WTC11 (cell line): ENCODE measurements around the gene HSP90AB1. TPM values are rescaled to one million over a fixed set of nuclear protein-coding genes. Genes with fewer than 3 reads are reported as not detected.

Source experiments
- ATAC-seq: fragments of 200-7000 bp; cut with Tn5 transposase; 2 replicates; pipeline ENCODE4 v1.10.0; 2021; ENCODE audit warnings: mild to moderate bottlenecking, moderate library complexity
- CTCF ChIA-PET: fragments of 300-600 bp; sonication (Branson Sonifier 250); formaldehyde crosslinking; loops from one replicate; lab custom pipeline; 2021; ENCODE audit warnings: antibody characterized with exemption; lab: Charles Lee
- POLR2A ChIA-PET: fragments of 350-600 bp; sonication (Branson Sonifier 250); formaldehyde crosslinking; loops from one replicate; lab custom pipeline; 2021; ENCODE audit warnings: antibody characterized with exemption; lab: Charles Lee
- DNase-seq: peaks from one replicate; pipeline ENCODE4 v3.0.0; 2021; ENCODE audit warnings: low spot score
- H3K27ac Mint-ChIP-seq: 2 replicates; pipeline ENCODE4 v1.8.0; 2021; ENCODE audit warnings: mixed read lengths
- H3K27me3 Mint-ChIP-seq: 2 replicates; pipeline ENCODE4 v1.8.0; 2021; ENCODE audit warnings: low read depth, mild to moderate bottlenecking, moderate library complexity, mixed read lengths
- H3K36me3 Mint-ChIP-seq: 2 replicates; pipeline ENCODE4 v1.8.0; 2021; ENCODE audit warnings: mixed read lengths
- H3K4me1 Mint-ChIP-seq: 2 replicates; pipeline ENCODE4 v1.8.0; 2022; ENCODE audit warnings: mixed read lengths
- H3K4me3 Mint-ChIP-seq: 2 replicates; pipeline ENCODE4 v1.8.0; 2021; ENCODE audit warnings: mild to moderate bottlenecking, moderate library complexity, mixed read lengths
- H3K9me3 Mint-ChIP-seq: 2 replicates; pipeline ENCODE4 v1.8.0; 2021; ENCODE audit warnings: mixed read lengths
- ATF2 ChIP-seq: sonication (generic); formaldehyde crosslinking; IDR thresholded peaks from 2 replicates; pipeline ENCODE4 v1.8.1; 2022; ENCODE audit warnings: low read depth, missing genetic modification reagents, borderline replicate concordance
- CREB1 ChIP-seq: sonication (generic); formaldehyde crosslinking; IDR thresholded peaks from 2 replicates; pipeline ENCODE4 v1.8.0; 2023; ENCODE audit warnings: mild to moderate bottlenecking, missing genetic modification reagents
- CREM ChIP-seq: sonication (generic); formaldehyde crosslinking; IDR thresholded peaks from 2 replicates; pipeline ENCODE4 v1.8.1; 2022; ENCODE audit warnings: mild to moderate bottlenecking, missing genetic modification reagents, moderate library complexity
- ELF4 ChIP-seq: sonication (generic); formaldehyde crosslinking; IDR thresholded peaks from 2 replicates; pipeline ENCODE4 v1.8.1; 2022; ENCODE audit warnings: low read depth, mild to moderate bottlenecking, moderate library complexity, missing genetic modification reagents
- ETV6 ChIP-seq: sonication (generic); formaldehyde crosslinking; IDR thresholded peaks from 2 replicates; pipeline ENCODE4 v1.8.1; 2022; ENCODE audit warnings: mild to moderate bottlenecking, missing genetic modification reagents
- FOXK1 ChIP-seq: sonication (generic); formaldehyde crosslinking; IDR thresholded peaks from 2 replicates; pipeline ENCODE4 v1.8.0; 2022; ENCODE audit warnings: mild to moderate bottlenecking, moderate library complexity, missing genetic modification reagents
- FOXP1 ChIP-seq: sonication (generic); formaldehyde crosslinking; IDR thresholded peaks from 2 replicates; pipeline ENCODE4 v1.8.0; 2022; ENCODE audit warnings: missing genetic modification reagents, mild to moderate bottlenecking, moderate library complexity, borderline replicate concordance
- GABPB1 ChIP-seq: sonication (generic); formaldehyde crosslinking; IDR thresholded peaks from 2 replicates; pipeline ENCODE4 v1.8.1; 2023; ENCODE audit warnings: mild to moderate bottlenecking, missing genetic modification reagents
- MAX ChIP-seq: sonication (generic); formaldehyde crosslinking; IDR thresholded peaks from 2 replicates; pipeline ENCODE4 v1.8.0; 2022; ENCODE audit warnings: mild to moderate bottlenecking, missing genetic modification reagents
- NR2C2 ChIP-seq: sonication (generic); formaldehyde crosslinking; IDR thresholded peaks from 2 replicates; pipeline ENCODE4 v1.8.0; 2022; ENCODE audit warnings: mild to moderate bottlenecking, missing genetic modification reagents
- SOX15 ChIP-seq: fragments of 250-450 bp; sonication (Bioruptor Pico); IDR thresholded peaks from 2 replicates; pipeline ENCODE4 v1.9.0; 2021; ENCODE audit warnings: mild to moderate bottlenecking
- SP1 ChIP-seq: sonication (generic); formaldehyde crosslinking; conservative IDR thresholded peaks from 2 replicates; pipeline ENCODE4 v1.8.1; 2022; ENCODE audit warnings: missing genetic modification reagents
- TEAD1 ChIP-seq: sonication (generic); formaldehyde crosslinking; IDR thresholded peaks from 2 replicates; pipeline ENCODE4 v1.8.0; 2022; ENCODE audit warnings: mild to moderate bottlenecking, missing genetic modification reagents
- ZNF425 ChIP-seq: fragments of 250-450 bp; sonication (Bioruptor Pico); conservative IDR thresholded peaks from 2 replicates; pipeline ENCODE4 v1.9.0; 2021; ENCODE audit warnings: mild to moderate bottlenecking
- total RNA-seq: library from RNA; stranded (reverse); gene quantifications from 3 replicates; pipeline ENCODE4 v1.2.3, GENCODE V29; 2021
- TF ChIP-seq, protein P1 (sequence below): sonication (generic); formaldehyde crosslinking; IDR thresholded peaks from 2 replicates; pipeline ENCODE4 v1.8.0; 2022; ENCODE audit warnings: mild to moderate bottlenecking, missing genetic modification reagents
- TF ChIP-seq, protein P2 (sequence below): sonication (generic); formaldehyde crosslinking; IDR thresholded peaks from 2 replicates; pipeline ENCODE4 v1.8.0; 2023; ENCODE audit warnings: missing genetic modification reagents, mild to moderate bottlenecking, borderline replicate concordance

Gene HSP90AB1
- total RNA-seq, 1 experiment from 2014 or later, result 2,171 TPM

GRCh38 chr6:44265007-44265721 is 18.3 kb downstream of the HSP90AB1 start, which contains the start of gene NFKBIE:
NFKBIE (minus strand) TSS chr6:44265551; CDS start chr6:44265346, 205 bp downstream.
- Mint-ChIP-seq H3K9me3 (no peaks in the 10 kb centered on the region), H3K27me3 (peaks cover 28% of the 10 kb centered on the region), H3K27ac (no peak within 1 kb of the TSS), H3K4me3 (peak within 1 kb of the TSS; percentile 95), H3K36me3 (no peaks in the 10 kb centered on the region), H3K4me1 (peaks cover 46% of the 10 kb centered on the region)
- 0 out of 2 replicates have a peak, but pooled peaks have one; percentile 28 for TF ChIP-seq MAX
- TF ChIP-seq CREB1, result no peak
- TF ChIP-seq ETV6 (CRISPR knock-in tag), result peak; percentile 68
- peak; percentile 66; the same call in 1 of the 2 replicates for TF ChIP-seq ELF4
- 0 out of 2 replicates have a peak, but pooled peaks have one; percentile 37 for TF ChIP-seq TEAD1 (CRISPR knock-in tag)
- no peak for TF ChIP-seq SOX15 (CRISPR knock-in tag)
- TF ChIP-seq FOXK1 (CRISPR knock-in tag), result no peak
- TF ChIP-seq ATF2, result no peak
- TF ChIP-seq GABPB1 (CRISPR knock-in tag), result peak; percentile 38; the same call in 1 of the 2 replicates
- TF ChIP-seq, protein P1, sequence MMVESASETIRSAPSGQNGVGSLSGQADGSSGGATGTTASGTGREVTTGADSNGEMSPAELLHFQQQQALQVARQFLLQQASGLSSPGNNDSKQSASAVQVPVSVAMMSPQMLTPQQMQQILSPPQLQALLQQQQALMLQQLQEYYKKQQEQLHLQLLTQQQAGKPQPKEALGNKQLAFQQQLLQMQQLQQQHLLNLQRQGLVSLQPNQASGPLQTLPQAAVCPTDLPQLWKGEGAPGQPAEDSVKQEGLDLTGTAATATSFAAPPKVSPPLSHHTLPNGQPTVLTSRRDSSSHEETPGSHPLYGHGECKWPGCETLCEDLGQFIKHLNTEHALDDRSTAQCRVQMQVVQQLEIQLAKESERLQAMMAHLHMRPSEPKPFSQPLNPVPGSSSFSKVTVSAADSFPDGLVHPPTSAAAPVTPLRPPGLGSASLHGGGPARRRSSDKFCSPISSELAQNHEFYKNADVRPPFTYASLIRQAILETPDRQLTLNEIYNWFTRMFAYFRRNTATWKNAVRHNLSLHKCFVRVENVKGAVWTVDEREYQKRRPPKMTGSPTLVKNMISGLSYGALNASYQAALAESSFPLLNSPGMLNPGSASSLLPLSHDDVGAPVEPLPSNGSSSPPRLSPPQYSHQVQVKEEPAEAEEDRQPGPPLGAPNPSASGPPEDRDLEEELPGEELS, result peak; percentile 28; the same call in 1 of the 2 replicates
- peak; percentile 45; the same call in 1 of the 2 replicates for TF ChIP-seq CREM
- TF ChIP-seq, protein P2, sequence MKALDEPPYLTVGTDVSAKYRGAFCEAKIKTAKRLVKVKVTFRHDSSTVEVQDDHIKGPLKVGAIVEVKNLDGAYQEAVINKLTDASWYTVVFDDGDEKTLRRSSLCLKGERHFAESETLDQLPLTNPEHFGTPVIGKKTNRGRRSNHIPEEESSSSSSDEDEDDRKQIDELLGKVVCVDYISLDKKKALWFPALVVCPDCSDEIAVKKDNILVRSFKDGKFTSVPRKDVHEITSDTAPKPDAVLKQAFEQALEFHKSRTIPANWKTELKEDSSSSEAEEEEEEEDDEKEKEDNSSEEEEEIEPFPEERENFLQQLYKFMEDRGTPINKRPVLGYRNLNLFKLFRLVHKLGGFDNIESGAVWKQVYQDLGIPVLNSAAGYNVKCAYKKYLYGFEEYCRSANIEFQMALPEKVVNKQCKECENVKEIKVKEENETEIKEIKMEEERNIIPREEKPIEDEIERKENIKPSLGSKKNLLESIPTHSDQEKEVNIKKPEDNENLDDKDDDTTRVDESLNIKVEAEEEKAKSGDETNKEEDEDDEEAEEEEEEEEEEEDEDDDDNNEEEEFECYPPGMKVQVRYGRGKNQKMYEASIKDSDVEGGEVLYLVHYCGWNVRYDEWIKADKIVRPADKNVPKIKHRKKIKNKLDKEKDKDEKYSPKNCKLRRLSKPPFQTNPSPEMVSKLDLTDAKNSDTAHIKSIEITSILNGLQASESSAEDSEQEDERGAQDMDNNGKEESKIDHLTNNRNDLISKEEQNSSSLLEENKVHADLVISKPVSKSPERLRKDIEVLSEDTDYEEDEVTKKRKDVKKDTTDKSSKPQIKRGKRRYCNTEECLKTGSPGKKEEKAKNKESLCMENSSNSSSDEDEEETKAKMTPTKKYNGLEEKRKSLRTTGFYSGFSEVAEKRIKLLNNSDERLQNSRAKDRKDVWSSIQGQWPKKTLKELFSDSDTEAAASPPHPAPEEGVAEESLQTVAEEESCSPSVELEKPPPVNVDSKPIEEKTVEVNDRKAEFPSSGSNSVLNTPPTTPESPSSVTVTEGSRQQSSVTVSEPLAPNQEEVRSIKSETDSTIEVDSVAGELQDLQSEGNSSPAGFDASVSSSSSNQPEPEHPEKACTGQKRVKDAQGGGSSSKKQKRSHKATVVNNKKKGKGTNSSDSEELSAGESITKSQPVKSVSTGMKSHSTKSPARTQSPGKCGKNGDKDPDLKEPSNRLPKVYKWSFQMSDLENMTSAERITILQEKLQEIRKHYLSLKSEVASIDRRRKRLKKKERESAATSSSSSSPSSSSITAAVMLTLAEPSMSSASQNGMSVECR (CRISPR knock-in tag), result 0 out of 2 replicates have a peak, but pooled peaks have one; percentile 40
- peak; percentile 25; the same call in 1 of the 2 replicates for TF ChIP-seq FOXP1 (CRISPR knock-in tag)
- 0 out of 2 replicates have a peak, but pooled peaks have one; percentile 19 for TF ChIP-seq NR2C2 (CRISPR knock-in tag)
- TF ChIP-seq ZNF425 (CRISPR knock-in tag), result no peak
- peak; percentile 70; the same call in 1 of the 2 replicates for TF ChIP-seq SP1 (CRISPR knock-in tag)
- POLR2A ChIA-PET, result no interaction called here
- CTCF ChIA-PET, result interaction anchor here (0.8 to 1.5 kb wide), 6 partner anchors 8 to 169 kb away, joined by 4 read pairs; partner anchors contain the start of gene AARS2
- ATAC-seq, result peak; percentile 73
- DNase-seq, result peak; percentile 97
